Suprapubic skin (tissue), 4 donors: ENCODE measurements around the gene WNT11. TPM values are rescaled to one million over a fixed set of nuclear protein-coding genes. Genes with fewer than 3 reads are reported as not detected.

ENCODE experiments used
- DNase-seq, 2 donors: peaks; one replicate each; pipeline ENCODE4 v3.0.0-alpha.2; 2019; ENCODE audit warnings: low spot score in 2 of 2
- H3K27ac ChIP-seq: fragments of 200-600 bp; sonication (generic); one replicate; pipeline ENCODE4 v1.5.1; 2019
- H3K27me3 ChIP-seq: fragments of 200-600 bp; sonication (generic); one replicate; pipeline ENCODE4 v1.5.1; 2019
- H3K36me3 ChIP-seq: fragments of 200-600 bp; sonication (generic); one replicate; pipeline ENCODE4 v1.5.1; 2019
- H3K4me1 ChIP-seq: fragments of 200-600 bp; sonication (generic); one replicate; pipeline ENCODE4 v1.5.1; 2019
- H3K4me3 ChIP-seq: fragments of 200-600 bp; sonication (generic); one replicate; pipeline ENCODE4 v1.5.1; 2019; ENCODE audit warnings: mild to moderate bottlenecking
- H3K9me3 ChIP-seq: fragments of 200-600 bp; sonication (generic); one replicate; pipeline ENCODE4 v1.5.1; 2019
- EP300 ChIP-seq: sonication (generic); formaldehyde crosslinking; IDR thresholded peaks from one replicate; pipeline ENCODE4 v1.6.1; 2017; ENCODE audit warnings: antibody characterized with exemption
- POLR2A ChIP-seq, 2 donors: fragments of 450-650 bp; IDR thresholded peaks; one replicate each; pipeline ENCODE4 v1.6.1; 2017; ENCODE audit warnings: antibody characterized with exemption in 2 of 2, mild to moderate bottlenecking in 2 of 2, moderate library complexity in 2 of 2
- POLR2AphosphoS5 ChIP-seq, 3 donors: sonication (generic); formaldehyde crosslinking; IDR thresholded peaks; one replicate each; pipeline ENCODE4 v1.6.1; 2017; ENCODE audit warnings: antibody characterized with exemption in 3 of 3
- WGBS: methylation state at CpG from one replicate; pipeline ENCODE4 v1.1.5; 2018; 5-methylcytosine and 5-hydroxymethylcytosine counted together
- total RNA-seq, 4 donors: library from RNA; depleted of rRNA; stranded (reverse); fragments of >200 nt; gene quantifications; one replicate each; pipeline ENCODE4 v1.1.0, GENCODE V29; 2016
- TF ChIP-seq, protein P1 (sequence below), 2 donors: fragments of 200-600 bp in 1 of 2; fragments of 450-650 bp in 1 of 2; sonication (generic) in 1 of 2; IDR thresholded peaks; one replicate each; pipeline ENCODE4 v1.5.1; 2016 to 2019; ENCODE audit warnings: antibody characterized with exemption in 2 of 2, mild to moderate bottlenecking in 1 of 2, moderate library complexity in 1 of 2

The WNT11 gene
- total RNA-seq, 4 donors from 2014 or later: 7.8 to 19.5 (median 11.0) TPM

DNA sequence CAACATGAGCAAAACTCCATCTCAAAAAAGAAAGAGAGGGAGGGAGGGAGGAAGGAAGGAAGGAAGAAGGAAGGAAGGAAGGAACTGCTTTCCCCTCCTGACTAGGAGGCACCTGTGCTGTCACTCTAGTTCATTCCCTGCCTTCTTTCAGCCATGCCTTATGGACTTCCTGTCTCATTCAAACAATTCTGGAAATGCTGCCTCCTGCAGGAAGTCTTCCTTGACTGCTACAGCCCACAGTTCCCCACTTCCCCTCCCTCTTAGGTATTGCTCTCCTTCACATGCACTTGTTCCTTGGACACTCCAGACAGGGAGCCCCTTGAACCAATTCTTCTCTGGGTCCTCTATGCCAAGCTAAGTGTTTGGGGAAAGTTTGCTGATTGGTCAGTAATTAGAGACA is 31.6 kb upstream of the WNT11 start:
- no peaks in the 10 kb centered on the region for H3K36me3 ChIP-seq
- TF ChIP-seq POLR2AphosphoS5 (IDR thresholded peaks at IDR 0.05) (no peak), EP300 (no peak), POLR2A (IDR thresholded peaks at IDR 0.05) (no peak)
- TF ChIP-seq, protein P1, sequence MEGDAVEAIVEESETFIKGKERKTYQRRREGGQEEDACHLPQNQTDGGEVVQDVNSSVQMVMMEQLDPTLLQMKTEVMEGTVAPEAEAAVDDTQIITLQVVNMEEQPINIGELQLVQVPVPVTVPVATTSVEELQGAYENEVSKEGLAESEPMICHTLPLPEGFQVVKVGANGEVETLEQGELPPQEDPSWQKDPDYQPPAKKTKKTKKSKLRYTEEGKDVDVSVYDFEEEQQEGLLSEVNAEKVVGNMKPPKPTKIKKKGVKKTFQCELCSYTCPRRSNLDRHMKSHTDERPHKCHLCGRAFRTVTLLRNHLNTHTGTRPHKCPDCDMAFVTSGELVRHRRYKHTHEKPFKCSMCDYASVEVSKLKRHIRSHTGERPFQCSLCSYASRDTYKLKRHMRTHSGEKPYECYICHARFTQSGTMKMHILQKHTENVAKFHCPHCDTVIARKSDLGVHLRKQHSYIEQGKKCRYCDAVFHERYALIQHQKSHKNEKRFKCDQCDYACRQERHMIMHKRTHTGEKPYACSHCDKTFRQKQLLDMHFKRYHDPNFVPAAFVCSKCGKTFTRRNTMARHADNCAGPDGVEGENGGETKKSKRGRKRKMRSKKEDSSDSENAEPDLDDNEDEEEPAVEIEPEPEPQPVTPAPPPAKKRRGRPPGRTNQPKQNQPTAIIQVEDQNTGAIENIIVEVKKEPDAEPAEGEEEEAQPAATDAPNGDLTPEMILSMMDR (IDR thresholded peaks at IDR 0.05): no peak
- H3K4me1 ChIP-seq: peaks cover 23% of the 10 kb centered on the region
- no peak for DNase-seq
- no peak overlapping the region for H3K27ac ChIP-seq
- no peak overlapping the region for H3K4me3 ChIP-seq
- no peaks in the 10 kb centered on the region for H3K9me3 ChIP-seq
- H3K27me3 ChIP-seq: no peaks in the 10 kb centered on the region

DNA sequence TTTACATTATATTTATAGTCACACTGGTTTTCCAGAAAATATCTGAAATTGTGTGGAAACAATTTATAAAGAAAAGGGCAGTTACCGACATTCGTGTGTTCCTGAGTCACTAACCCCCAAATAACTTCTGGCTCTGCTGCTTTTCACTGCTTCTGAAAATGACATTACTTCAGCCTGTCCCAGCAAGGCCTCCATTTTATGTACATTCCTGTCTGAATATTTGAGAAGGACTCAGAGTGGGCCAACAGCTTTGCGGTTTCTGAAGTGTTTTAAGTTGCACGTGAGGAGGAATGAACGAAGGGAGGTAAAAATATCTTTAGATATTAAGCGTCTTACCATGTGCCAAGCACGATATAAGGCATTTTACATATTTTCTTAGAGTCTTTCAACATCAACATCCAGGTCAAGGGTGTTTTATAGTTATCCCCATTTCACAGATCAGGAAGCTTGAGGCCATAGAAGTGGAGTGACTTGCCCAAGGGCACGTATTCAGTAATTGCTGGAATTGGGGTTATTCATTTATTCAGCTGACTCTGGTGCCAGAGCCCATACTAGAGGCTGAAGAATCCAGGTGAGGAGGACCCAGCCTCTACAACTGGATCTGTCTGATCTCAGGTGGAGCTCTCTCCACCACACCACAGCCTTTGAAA is 30.8 kb upstream of the WNT11 start:
- Histone ChIP-seq H3K4me3 (no peak overlapping the region), H3K27me3 (no peaks in the 10 kb centered on the region), H3K27ac (no peak overlapping the region), H3K4me1 (peaks cover 23% of the 10 kb centered on the region), H3K36me3 (no peaks in the 10 kb centered on the region), H3K9me3 (no peaks in the 10 kb centered on the region)
- TF ChIP-seq, protein P1 (IDR thresholded peaks at IDR 0.05): no peak
- no peak for TF ChIP-seq POLR2A (IDR thresholded peaks at IDR 0.05)
- TF ChIP-seq POLR2AphosphoS5 (IDR thresholded peaks at IDR 0.05): no peak
- no peak for TF ChIP-seq EP300
- DNase-seq: no peak
- WGBS: 89% methylated on average over 8 of the region's 8 CpGs

DNA sequence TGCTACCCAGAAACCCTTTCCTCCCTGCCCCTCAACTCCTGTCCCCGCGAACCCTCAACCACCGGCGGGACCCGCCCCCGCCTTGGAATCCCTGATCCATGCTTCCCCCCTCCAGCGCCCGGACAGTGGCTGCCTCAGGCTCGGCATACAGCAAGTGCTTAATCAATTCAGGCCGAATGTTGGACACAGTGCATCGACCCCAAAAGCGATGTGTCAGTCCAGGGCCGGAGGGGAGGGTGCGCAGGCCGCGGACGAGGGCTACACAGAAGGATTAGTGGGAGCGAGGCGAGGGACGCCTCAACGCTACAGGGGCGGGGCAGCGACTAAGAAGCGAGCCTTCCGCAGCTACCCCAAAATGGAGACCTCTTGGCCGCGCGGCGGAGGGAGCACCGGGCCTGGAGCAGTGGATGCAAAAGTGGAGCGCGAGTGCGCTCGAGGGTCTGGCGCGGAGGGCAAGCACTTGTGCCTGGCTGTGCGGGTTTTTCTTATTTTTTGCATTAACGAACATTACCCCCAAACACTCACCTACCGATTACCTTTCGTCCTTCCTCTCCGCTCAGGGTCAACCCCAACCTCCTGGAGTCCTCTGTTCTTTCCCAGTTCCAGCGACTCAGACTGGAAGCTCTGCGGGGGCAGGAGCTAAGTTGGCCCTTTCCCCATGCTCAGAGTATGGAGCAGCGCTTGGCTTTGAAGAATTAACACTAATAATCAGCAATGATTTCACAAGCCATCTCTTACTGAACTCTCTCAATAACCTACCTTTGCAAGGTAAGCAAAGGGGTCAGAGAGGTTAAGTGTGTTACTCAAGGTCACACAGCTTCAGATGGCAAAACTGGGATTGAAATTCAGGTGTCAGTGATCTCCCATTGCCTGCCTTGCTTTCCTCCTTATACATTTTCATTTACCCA is 30.0 kb upstream of the WNT11 start:
- WGBS: 5% methylated on average over 31 of the region's 44 CpGs
- Histone ChIP-seq H3K27me3 (no peaks in the 10 kb centered on the region), H3K9me3 (no peaks in the 10 kb centered on the region), H3K4me1 (peaks cover 23% of the 10 kb centered on the region), H3K4me3 (peak overlapping the region; percentile 63), H3K27ac (peak overlapping the region; percentile 90), H3K36me3 (no peaks in the 10 kb centered on the region)
- TF ChIP-seq EP300 (no peak), POLR2A (IDR thresholded peaks at IDR 0.05) (peak in 1 of 2 donors; percentile 0)
- peak in 1 of 2 donors; percentile 87 for DNase-seq

DNA sequence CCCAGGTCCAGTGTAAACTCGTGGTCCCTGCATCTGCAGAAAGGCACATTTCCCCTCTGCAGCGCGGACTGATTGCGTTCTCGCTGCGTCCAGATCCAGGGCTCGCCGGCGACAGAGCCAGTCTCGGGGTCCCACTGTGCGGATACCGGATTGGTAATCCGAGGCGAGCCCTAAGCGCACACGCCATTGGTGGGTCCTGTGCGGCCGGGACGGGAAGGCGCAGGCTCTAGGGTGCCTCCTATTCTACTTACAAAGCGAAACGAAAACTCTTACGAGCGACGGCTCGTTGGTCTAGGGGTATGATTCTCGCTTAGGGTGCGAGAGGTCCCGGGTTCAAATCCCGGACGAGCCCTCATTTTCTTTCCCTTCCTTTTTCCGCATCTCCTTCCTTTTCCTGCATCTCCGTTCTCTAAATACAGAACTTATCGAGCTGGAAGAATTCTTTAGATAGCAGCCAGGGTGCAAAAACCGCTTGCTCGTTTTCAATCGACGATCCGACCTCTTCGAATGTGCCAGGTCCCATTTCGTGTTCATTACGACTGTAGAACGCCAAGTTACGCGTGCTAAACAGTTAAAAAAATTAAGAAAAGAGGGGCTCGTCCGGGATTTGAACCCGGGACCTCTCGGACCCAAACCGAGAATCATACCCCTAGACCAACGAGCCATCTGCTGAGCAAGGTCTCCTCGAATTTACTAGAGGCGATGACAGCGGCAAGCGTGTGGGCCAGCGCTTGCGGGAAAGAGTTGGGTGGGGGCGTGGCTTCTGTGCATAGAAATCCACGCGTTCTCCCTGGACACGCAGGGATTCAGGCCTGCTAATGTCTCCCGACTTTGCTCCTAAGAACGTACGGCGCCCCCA is 29.2 kb upstream of the WNT11 start:
- no peaks in the 10 kb centered on the region for H3K36me3 ChIP-seq
- H3K9me3 ChIP-seq: no peaks in the 10 kb centered on the region
- peak; percentile 94 to 95 for DNase-seq
- TF ChIP-seq POLR2A (IDR thresholded peaks at IDR 0.05): peak in 1 of 2 donors; percentile 3
- peak; percentile 68 to 96 (median 73) for TF ChIP-seq POLR2AphosphoS5 (IDR thresholded peaks at IDR 0.05)
- no peak for TF ChIP-seq EP300
- peaks cover 23% of the 10 kb centered on the region for H3K4me1 ChIP-seq
- peak overlapping the region; percentile 90 for H3K27ac ChIP-seq
- H3K4me3 ChIP-seq: peak overlapping the region; percentile 63
- WGBS: under 1% methylated on average over 39 of the region's 65 CpGs
- no peaks in the 10 kb centered on the region for H3K27me3 ChIP-seq

DNA sequence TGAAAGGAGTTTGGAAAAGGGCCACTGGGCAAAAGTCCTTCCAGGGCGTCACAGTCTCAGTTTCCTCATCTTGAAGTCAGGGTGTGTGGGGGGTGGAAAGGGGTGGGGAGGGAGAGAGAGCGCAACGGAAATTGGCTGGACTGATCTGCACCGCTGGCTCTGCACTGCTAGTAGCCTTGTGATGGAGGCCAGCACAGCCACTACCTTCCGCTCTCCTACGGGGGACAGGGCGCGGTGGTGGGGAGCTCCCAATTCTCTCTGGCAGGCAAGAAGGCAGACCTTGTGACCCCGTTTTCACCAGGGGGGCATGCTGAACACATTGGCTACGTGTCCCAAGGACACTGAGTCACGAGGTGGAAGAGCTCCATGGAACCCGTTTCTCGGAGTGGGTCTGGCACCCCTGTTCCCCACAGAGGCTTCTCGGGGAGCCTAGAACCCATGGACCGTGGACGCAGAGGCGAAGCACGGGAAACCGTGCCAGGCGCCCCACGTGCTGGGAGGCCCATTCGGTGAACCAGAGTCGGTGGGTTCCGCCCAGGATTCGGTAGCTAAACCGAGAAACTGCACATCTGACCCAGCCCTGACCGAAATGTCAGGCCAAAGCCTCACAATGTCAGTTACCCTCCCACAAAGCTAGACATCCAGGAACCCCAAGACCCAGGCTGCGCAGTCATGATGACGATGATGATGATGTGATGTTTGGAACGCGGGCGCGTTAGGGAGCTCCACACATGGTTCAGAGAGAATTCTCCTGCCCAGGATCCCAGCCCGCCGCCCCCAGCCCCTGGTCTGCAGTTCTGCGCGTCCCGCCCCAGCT is 28.3 kb upstream of the WNT11 start:
- no peak for TF ChIP-seq EP300
- TF ChIP-seq POLR2AphosphoS5 (IDR thresholded peaks at IDR 0.05): no peak
- TF ChIP-seq, protein P1 (IDR thresholded peaks at IDR 0.05): no peak
- no peak for TF ChIP-seq POLR2A (IDR thresholded peaks at IDR 0.05)
- H3K9me3 ChIP-seq: no peaks in the 10 kb centered on the region
- peak overlapping the region; percentile 90 for H3K27ac ChIP-seq
- H3K36me3 ChIP-seq: no peaks in the 10 kb centered on the region
- H3K4me3 ChIP-seq: peak overlapping the region; percentile 63
- peaks cover 23% of the 10 kb centered on the region for H3K4me1 ChIP-seq
- WGBS: 11% methylated on average over 21 of the region's 38 CpGs
- DNase-seq: peak; percentile 85 to 86
- no peaks in the 10 kb centered on the region for H3K27me3 ChIP-seq
